NCI-H1436 (cell line): ENCODE results near the gene MOB3B.

ENCODE experiments used
- DNase-seq: peaks from one replicate; lab custom pipeline; 2025; lab: John Stamatoyannopoulos, UW

Gene MOB3B

GRCh38 chr9:27279611-27280010 lies 250.0 kb downstream of the MOB3B start:
- no peak for DNase-seq

GRCh38 chr9:27278374-27278773 lies 251.2 kb downstream of the MOB3B start:
- DNase-seq = no peak

- DNase-seq = peak; percentile 66
These were observed 253.2 kb downstream of the MOB3B start for GRCh38 chr9:27276193-27277030.
